Sciatic nerve (tissue), 2 donors: Measurements from ENCODE around the gene FAM200C. TPM values are rescaled to one million over a fixed set of nuclear protein-coding genes. Genes with fewer than 3 reads are reported as not detected.

ENCODE experiments used
- ATAC-seq: fragments of 200-7000 bp; cut with Tn5 transposase; one replicate; pipeline ENCODE4 v1.9.1; 2020; ENCODE audit warnings: mild to moderate bottlenecking, moderate library complexity
- DNase-seq: peaks from one replicate; pipeline ENCODE4 v3.0.0-alpha.2; 2020; ENCODE audit warnings: low spot score
- intact Hi-C: fragments of 100-400 bp; cut with DNase I; formaldehyde crosslinking; loops from one replicate; pipeline ENCODE4 v1.14.2; 2022
- total RNA-seq: library from RNA; stranded (reverse); fragmentation: NEBNext Ultra II Directional; extraction: Animal tissue kit (Norgen Biotek cat#: 25700); gene quantifications from one replicate; pipeline ENCODE4 v1.2.1, GENCODE V29; 2021
- donor health status: DM: no; HTN: no; CAD: no.
- donor health status: DM: no; HTN: no; CAD: no.

FAM200C gene
- total RNA-seq, 1 donor from 2014 or later, result 10.8 TPM

DNA sequence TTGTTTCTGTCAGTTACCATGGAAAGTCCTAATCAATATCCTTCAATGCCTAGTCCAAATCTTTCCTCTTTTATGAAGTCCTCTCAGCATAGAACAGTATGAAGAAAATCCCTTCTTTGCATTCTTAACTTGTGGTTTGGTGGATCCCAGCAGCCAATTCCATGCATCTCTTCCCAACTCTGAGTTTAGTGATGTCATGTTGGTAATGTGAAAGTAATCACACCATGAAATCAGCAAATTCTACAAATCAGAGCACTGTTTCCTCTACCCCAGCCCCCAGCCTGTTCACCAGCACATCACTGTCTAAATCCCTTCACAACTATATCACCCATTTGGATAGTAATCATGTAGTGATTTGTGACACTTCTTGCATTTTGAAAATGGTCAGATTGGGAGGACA is 24.7 kb downstream of the FAM200C start:
- intact Hi-C loops, result no loop called here
- ATAC-seq, result no peak
- DNase-seq, result no peak

DNA sequence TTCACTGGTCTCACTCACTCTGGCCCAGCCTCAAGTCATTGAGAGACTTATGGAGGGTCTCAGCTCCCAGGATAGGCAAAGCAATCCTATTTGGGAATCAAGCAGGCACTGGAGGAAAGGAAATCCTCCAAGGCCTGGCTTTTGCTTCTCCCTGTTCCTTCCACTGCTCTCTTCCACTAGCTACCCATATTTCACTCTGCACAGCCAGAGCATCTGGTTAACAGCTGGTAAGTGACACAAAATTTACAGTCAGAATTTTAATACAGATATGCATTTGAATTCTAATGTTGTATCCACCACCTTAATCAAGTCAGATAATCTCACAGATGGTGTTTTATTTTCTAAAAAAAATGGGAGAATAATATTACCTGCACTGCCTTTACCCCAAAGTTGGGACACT is 28.6 kb downstream of the FAM200C start:
- DNase-seq (no peak), ATAC-seq (no peak)
- intact Hi-C loops, result no loop called here

DNA sequence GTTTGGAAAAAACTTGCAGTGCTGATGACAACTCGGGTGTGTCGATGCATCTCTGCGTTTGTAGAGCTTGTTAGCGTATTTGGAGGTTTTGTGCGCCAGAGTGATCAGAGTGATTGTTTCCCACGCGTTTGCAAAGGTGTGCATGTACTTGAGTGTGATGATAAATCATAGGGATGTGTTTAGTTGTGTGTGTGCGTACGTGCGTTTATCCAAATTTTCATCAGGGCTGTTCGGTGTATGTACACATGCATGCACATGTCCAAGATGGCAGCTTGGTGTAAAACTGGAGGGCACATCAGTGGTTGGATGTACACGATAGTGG is 29.2 kb downstream of the FAM200C start:
- ATAC-seq (peak; percentile 25), DNase-seq (no peak)
- intact Hi-C loops, result no loop called here

GRCh38 chr5:160369990-160370712 is 29.7 kb downstream of the FAM200C start, which contains the start of gene C1QTNF2:
Gene C1QTNF2 (minus strand): TSS chr5:160370626. CDS start chr5:160355011, 15,615 bp downstream.
- peak; percentile 80 for ATAC-seq
- peak; percentile 71 for DNase-seq
- intact Hi-C loops, result no loop called here

DNA sequence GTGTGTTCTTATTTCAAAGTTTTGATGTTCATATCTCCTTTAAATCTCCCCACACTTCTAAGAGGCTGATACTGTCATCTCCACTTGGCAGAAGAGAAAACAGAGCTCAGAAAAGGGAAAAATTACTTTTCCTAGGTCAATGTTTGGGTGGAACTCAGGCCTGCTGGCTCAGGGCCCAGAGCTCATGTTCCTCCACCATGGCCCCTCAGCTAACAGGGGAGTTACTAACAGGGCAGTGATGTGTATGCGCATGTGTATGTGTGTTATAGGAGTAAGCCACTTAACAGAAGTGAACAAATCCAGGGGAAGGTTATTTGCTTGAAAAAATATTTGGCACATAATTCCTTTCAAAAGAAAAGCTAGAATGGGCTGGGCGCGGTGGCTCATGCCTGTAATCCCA is 32.0 kb downstream of the FAM200C start:
- no peak for ATAC-seq
- no peak for DNase-seq
- intact Hi-C loops, result no loop called here

GRCh38 chr5:160367261-160367660 is 32.6 kb downstream of the FAM200C start:
- ATAC-seq (no peak), DNase-seq (no peak)
- intact Hi-C loops, result no loop called here

DNA sequence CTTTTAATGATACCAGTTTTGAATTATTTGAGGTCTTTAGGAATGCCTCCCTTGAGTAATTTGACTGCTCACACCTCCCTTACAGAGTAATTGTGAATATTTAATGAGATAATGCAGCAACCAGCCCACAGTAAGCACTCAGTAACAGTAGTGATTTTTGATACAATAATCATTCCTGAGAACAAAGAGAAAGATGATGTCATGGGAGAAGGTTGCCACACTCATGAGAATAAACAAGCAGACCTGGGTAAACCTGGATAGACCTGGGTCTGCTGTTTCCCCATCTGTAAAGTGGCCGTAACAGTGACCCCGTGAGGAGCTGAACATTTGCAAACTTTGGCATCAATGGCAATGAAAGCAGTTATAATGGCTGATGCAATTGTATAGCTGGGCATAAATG is 33.6 kb downstream of the FAM200C start:
- ATAC-seq (no peak), DNase-seq (no peak)
- intact Hi-C loops, result no loop called here

- intact Hi-C loops, result no loop called here
- DNase-seq (no peak), ATAC-seq (peak; percentile 33)
These were observed 36.0 kb downstream of the FAM200C start for GRCh38 chr5:160363660-160364395.

DNA sequence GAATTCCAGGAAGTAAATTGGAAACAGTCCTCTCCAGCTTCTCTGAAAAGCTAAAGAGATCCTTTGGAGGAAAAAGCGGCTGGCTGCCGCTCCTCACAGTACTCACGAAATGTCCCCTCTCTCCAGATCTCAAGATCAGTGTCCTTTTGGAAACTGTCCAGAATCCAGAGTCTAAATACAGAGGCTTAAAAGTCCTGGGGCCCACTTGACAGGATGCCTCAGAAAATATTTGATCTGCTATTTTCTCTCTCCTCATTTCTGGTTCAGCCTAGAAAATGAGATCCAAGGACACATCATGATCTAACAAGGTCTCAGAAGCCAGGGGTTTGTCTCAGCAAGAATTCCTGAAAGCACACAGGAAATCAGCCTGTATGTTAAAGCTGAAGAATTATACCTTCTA is 36.6 kb downstream of the FAM200C start:
- DNase-seq, result no peak
- intact Hi-C loops, result no loop called here
- peak; percentile 68 for ATAC-seq

GRCh38 chr5:160361624-160362228 is 38.1 kb downstream of the FAM200C start:
- ATAC-seq, result no peak
- intact Hi-C loops, result no loop called here
- no peak for DNase-seq

DNA sequence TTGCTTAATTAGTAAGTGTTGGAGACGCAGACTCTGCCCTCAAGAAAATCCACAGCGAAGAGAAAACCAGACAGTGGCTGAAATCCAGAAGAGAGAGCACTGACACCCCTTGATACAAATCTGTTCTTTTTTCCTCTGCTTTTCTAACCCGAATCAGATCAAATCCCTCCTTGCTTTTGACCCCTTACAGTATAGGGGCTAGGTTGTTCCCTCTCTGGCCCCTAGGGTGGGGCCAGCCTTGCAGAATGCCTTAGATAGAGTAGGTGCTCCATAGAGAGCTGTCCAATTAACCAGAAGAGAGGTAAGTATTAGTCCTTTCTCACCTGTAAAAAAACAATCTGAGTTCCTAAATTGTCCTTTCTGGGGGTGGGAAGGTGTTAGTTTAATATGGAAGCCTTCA is 39.5 kb downstream of the FAM200C start:
- DNase-seq, result no peak
- ATAC-seq, result no peak
- intact Hi-C loops, result no loop called here

GRCh38 chr5:160359816-160360215 is 40.0 kb downstream of the FAM200C start:
- DNase-seq (no peak), ATAC-seq (no peak)
- intact Hi-C loops, result no loop called here

DNA sequence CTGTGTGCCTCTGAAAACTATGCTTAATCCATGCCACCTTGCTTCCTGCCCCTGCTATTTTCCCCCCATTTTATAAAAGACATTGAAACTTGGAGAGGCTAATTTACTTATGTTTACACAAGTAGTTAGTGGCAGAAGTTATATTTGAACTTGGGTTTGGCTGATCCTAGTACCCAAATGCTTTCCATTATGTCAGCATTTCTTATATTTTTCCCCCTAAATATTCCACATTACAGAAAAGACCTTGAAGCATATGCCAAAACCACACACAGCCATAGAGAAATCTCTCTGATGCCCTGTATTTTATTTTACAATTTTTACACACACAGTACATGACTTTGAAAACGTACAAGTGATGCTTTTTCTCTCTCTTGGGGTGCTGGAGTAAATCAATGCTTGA is 40.6 kb downstream of the FAM200C start:
- ATAC-seq (no peak), DNase-seq (no peak)
- intact Hi-C loops, result no loop called here

DNA sequence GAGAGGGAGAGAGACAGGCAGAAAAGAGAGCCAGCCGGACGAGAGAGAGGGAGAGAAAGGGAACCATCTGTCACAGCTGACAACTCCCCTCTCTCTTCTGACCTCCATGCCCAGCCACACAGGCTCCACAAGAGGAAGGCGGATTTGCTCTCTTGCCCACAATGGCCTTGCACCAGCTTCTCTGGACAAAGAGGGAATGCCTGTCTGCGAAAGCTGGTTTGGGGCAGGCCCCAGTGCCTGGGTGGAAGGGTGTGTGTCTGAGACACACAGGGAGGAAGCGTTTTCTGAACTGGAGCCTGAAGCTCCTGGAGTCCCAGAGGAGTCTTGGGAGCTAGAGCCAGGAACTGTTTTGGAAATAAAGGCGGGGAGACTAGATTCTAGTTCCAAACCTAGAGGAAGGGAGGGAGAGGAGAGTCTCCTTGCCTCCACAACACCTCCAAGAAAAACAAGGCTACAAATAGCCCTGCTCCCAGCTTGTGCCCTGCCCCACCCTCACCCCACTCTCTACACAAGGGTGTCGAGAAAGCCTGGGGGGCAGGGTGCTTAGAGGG is 41.9 kb downstream of the FAM200C start:
- DNase-seq, result peak; percentile 67
- peak; percentile 88 for ATAC-seq
- intact Hi-C loops, result no loop called here

DNA sequence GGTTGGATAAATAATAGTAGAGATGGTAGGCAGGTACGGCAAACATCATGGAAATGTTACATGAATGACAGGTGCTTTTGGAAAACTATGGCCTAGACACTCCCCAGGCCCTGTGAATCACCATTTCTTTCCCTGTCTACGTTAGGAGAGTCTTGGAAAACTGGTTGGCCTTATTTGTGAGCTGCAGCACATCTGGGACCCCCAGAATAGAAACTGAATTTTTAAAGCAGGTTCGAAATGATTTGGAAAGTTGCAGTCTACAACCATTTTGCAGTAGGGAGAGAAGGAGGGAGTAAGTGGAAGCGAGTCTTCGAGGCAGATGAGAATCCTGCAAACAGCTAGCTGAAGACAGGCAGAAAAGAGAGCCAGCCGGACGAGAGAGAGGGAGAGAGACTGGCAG is 42.5 kb downstream of the FAM200C start:
- intact Hi-C loops, result no loop called here
- peak; percentile 8 for ATAC-seq
- no peak for DNase-seq

DNA sequence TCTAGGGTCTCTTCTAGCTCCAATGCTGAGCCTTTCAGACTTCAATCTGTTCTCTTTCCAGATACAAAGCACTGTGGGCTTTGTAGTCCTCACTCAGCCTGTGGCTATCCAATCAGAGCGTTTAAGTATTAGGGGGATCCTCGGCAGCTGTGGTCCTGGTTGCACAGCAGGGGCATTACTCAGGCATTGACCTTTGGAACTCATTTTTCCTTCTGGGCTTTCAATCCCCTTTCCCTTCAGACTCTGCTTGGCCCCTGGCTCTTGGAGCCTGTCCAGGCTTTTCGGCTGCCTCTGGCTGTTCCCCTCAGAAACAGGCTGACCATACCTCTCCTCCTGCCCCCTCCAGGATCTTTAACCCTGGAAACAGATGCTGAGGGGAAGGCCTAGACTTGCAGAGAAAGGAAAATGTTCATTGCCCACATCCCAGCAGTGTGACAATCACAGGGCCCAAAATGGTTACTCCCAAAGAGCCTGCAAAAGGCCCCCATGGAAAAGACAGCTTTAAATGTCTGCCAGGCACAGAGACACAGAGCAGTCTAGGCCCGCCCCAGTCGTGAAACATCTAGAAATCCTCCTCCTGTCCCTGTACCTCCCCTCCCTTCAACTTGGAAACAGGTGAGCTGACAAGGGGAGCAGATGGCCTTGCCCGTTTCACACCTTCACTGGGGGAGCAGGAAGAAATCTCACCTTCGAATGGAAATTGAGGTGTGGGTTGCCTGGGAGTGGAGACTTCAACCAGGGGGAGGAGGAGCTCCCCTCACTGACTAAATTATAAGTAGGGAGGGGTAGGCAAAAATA is 43.1 kb downstream of the FAM200C start:
- ATAC-seq (no peak), DNase-seq (no peak)
- intact Hi-C loops, result no loop called here

DNA sequence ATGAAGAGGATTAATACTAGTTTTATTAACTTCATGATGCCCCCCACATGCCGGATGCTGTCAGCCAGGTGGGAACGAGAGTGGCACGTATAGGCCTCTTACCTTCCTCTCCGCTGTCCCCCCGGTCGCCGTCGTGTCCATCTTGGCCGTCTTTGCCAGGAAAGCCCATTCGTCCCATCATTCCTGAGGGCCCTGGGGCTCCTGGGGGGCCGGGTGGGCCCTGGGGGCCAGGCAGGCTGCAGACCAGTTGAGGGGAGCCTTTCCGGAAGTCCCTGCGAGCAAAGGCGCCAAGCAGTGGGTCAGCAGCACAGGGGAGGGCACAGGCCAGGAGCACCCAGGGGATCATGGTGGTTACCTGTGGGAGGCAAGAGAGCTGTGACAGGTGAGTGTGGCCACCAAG is 45.2 kb downstream of the FAM200C start:
- no peak for ATAC-seq
- intact Hi-C loops, result no loop called here
- no peak for DNase-seq

DNA sequence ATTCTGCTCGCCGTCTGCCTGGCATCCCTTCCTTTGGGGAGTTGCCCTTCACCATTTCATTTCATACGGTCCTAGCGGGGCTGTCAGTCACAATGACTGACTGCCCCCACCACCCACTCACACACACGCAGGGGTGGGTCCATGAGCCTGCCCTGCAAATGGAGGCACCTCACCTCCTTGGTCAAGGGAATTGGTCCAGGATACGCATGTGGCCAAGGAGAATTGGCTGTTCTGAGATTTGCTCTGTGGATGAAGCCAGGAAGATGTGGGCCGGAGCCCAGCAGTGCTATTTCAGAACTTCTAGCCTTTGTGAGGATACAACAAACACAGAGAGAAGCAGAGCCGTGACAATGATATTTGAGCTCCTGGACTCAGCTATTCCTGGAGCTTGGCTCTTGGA is 46.5 kb downstream of the FAM200C start:
- ATAC-seq, result peak; percentile 68
- intact Hi-C loops, result no loop called here
- DNase-seq, result no peak

DNA sequence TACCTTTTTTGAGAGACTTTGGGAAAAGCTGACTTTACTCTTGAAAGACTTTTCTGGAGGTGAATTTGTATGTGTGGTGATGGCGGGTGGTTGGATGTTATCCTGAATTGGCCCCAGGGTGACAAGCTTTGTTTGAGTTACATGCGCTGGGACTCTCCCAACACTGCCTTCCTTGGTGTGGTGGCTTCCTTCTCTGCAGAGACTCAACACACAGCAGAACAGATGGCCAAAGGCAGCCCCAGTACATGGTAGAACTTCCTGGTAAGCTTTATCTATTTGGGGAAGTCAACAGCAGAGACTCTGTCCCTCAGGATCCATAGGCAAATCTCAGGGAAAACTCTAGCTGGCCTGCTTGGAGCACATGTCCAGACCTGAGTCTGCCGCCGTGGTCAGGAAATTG is 47.5 kb downstream of the FAM200C start:
- intact Hi-C loops, result no loop called here
- no peak for DNase-seq

More for the DNA sequence above, 47.5 kb downstream of the FAM200C start:
- ATAC-seq, result no peak
